ENCODE measurements around the gene KATNAL1.

KATNAL1 gene

GRCh38 chr13:30307194-30307970, at the start of gene KATNAL1:
Gene KATNAL1, minus strand, starts transcription at chr13:30307551. Its CDS starts 23,774 bp downstream, at chr13:30283777.
- DNase-seq, result peak; percentile 70

GRCh38 chr13:30355839-30356238, 48.5 kb upstream of the KATNAL1 start:
- no peak for DNase-seq

- no peak for DNase-seq
Measured at GRCh38 chr13:30355384-30355699, 48.0 kb upstream of the KATNAL1 start.

GRCh38 chr13:30354493-30355383, 47.4 kb upstream of the KATNAL1 start:
- DNase-seq, result no peak

- no peak for DNase-seq
Measured at GRCh38 chr13:30353471-30354215, 46.3 kb upstream of the KATNAL1 start.

- DNase-seq, result no peak
Measured at GRCh38 chr13:30353060-30353459, 45.7 kb upstream of the KATNAL1 start.

- DNase-seq, result no peak
Measured at GRCh38 chr13:30352121-30352520, 44.8 kb upstream of the KATNAL1 start.

GRCh38 chr13:30346789-30347167, 39.4 kb upstream of the KATNAL1 start:
- DNase-seq, result no peak

GRCh38 chr13:30346153-30346788, 38.9 kb upstream of the KATNAL1 start:
- no peak for DNase-seq

GRCh38 chr13:30345426-30346100, 38.2 kb upstream of the KATNAL1 start:
- DNase-seq, result no peak

GRCh38 chr13:30341815-30342570, 34.6 kb upstream of the KATNAL1 start:
- DNase-seq, result peak; percentile 30

GRCh38 chr13:30340331-30341250, 33.2 kb upstream of the KATNAL1 start:
- no peak for DNase-seq

GRCh38 chr13:30339738-30340330, 32.5 kb upstream of the KATNAL1 start:
- no peak for DNase-seq

- no peak for DNase-seq
Measured at GRCh38 chr13:30338952-30339351, 31.6 kb upstream of the KATNAL1 start.

GRCh38 chr13:30338331-30338851, 31.0 kb upstream of the KATNAL1 start:
- no peak for DNase-seq

GRCh38 chr13:30337061-30337610, 29.8 kb upstream of the KATNAL1 start:
- no peak for DNase-seq

GRCh38 chr13:30334663-30335386, 27.5 kb upstream of the KATNAL1 start:
- DNase-seq, result no peak

- no peak for DNase-seq
Measured at GRCh38 chr13:30333616-30334015, 26.3 kb upstream of the KATNAL1 start.

All from kidney glomerular epithelial cell (primary cell).